GM19193 (cell line): Measurements from ENCODE around the gene HSPB6.

Experiments
- POLR2A ChIP-seq: IDR thresholded peaks from 4 replicates; pipeline ENCODE4 v1.6.1; 2011; ENCODE audit not compliant: insufficient read depth, insufficient read length; ENCODE audit errors: extremely low read depth

The HSPB6 gene

GRCh38 chr19:35756377-35757230, at the start of gene HSPB6:
HSPB6 (minus strand) TSS chr19:35757029; CDS start chr19:35757008, 21 bp downstream.
- TF ChIP-seq POLR2A, result no peak

GRCh38 chr19:35806597-35806996, 49.8 kb upstream of the HSPB6 start:
- TF ChIP-seq POLR2A, result no peak

GRCh38 chr19:35805526-35806102, 48.8 kb upstream of the HSPB6 start:
- no peak for TF ChIP-seq POLR2A

- no peak for TF ChIP-seq POLR2A
Measured at GRCh38 chr19:35801828-35802227, 45.0 kb upstream of the HSPB6 start.

GRCh38 chr19:35797663-35798062, 40.8 kb upstream of the HSPB6 start:
- no peak for TF ChIP-seq POLR2A

GRCh38 chr19:35796645-35797542, 40.1 kb upstream of the HSPB6 start:
- no peak for TF ChIP-seq POLR2A

GRCh38 chr19:35793381-35794165, 36.7 kb upstream of the HSPB6 start:
- no peak for TF ChIP-seq POLR2A

- TF ChIP-seq POLR2A, result no peak
Measured at GRCh38 chr19:35792888-35793287, 36.1 kb upstream of the HSPB6 start.

GRCh38 chr19:35792312-35792711, 35.5 kb upstream of the HSPB6 start:
- TF ChIP-seq POLR2A, result no peak

- no peak for TF ChIP-seq POLR2A
Measured at GRCh38 chr19:35791814-35792279, 35.0 kb upstream of the HSPB6 start.

GRCh38 chr19:35790981-35791813, 34.4 kb upstream of the HSPB6 start:
- TF ChIP-seq POLR2A, result no peak

GRCh38 chr19:35789978-35790944, 33.4 kb upstream of the HSPB6 start:
- no peak for TF ChIP-seq POLR2A
